T-helper 2 cell treated with Interferon-gamma antibody and Interleukin-4, amounts not matched to agents 5 μg/mL and 100 μg/mL, for 36 hours (primary cell): Measurements from ENCODE around the gene MCL1.

ENCODE experiments used
- DNase-seq: peaks from one replicate; pipeline ENCODE4 v3.0.0; 2021; ENCODE audit warnings: low spot score
- H3K27ac Mint-ChIP-seq: one replicate; pipeline ENCODE4 v1.8.0; 2021; ENCODE audit warnings: mild to moderate bottlenecking, mixed read lengths
- H3K27me3 Mint-ChIP-seq: one replicate; pipeline ENCODE4 v1.8.0; 2021; ENCODE audit warnings: low read depth, mixed read lengths
- H3K36me3 Mint-ChIP-seq: one replicate; pipeline ENCODE4 v1.8.0; 2021; ENCODE audit warnings: low read depth, mixed read lengths
- H3K4me1 Mint-ChIP-seq: one replicate; pipeline ENCODE4 v1.8.0; 2021; ENCODE audit warnings: low read depth, mixed read lengths
- H3K4me3 Mint-ChIP-seq: one replicate; pipeline ENCODE4 v1.8.0; 2022; ENCODE audit warnings: mild to moderate bottlenecking, moderate library complexity, mixed read lengths
- H3K9me3 Mint-ChIP-seq: one replicate; pipeline ENCODE4 v1.8.0; 2021; ENCODE audit warnings: mixed read lengths

Gene MCL1

GRCh38 chr1:150560576-150561253 lies 18.7 kb downstream of the MCL1 start:
- peak overlapping the region; percentile 100 for H3K27ac Mint-ChIP-seq

GRCh38 chr1:150560011-150560438 lies 19.4 kb downstream of the MCL1 start:
- Mint-ChIP-seq H3K27ac (peak overlapping the region; percentile 63), H3K36me3 (peaks cover 7% of the 10 kb centered on the region), H3K27me3 (no peaks in the 10 kb centered on the region), H3K4me3 (peak overlapping the region; percentile 54), H3K4me1 (peaks cover 41% of the 10 kb centered on the region), H3K9me3 (no peaks in the 10 kb centered on the region)
- peak; percentile 67 for DNase-seq

More at GRCh38 chr1:150560576-150561253, 18.7 kb downstream of the MCL1 start:
- Mint-ChIP-seq H3K36me3 (peaks cover 8% of the 10 kb centered on the region), H3K4me1 (peaks cover 43% of the 10 kb centered on the region), H3K4me3 (peak overlapping the region; percentile 99), H3K27me3 (no peaks in the 10 kb centered on the region), H3K9me3 (no peaks in the 10 kb centered on the region)
- DNase-seq = peak; percentile 83

GRCh38 chr1:150559656-150560010 lies 19.8 kb downstream of the MCL1 start:
- no peaks in the 10 kb centered on the region for H3K27me3 Mint-ChIP-seq
- no peak overlapping the region for H3K27ac Mint-ChIP-seq
- no peaks in the 10 kb centered on the region for H3K9me3 Mint-ChIP-seq
- no peak for DNase-seq
- peaks cover 5% of the 10 kb centered on the region for H3K36me3 Mint-ChIP-seq
- H3K4me3 Mint-ChIP-seq = no peak overlapping the region
- peaks cover 37% of the 10 kb centered on the region for H3K4me1 Mint-ChIP-seq

GRCh38 chr1:150558761-150559655 lies 20.4 kb downstream of the MCL1 start:
- Mint-ChIP-seq H3K27me3 (no peaks in the 10 kb centered on the region), H3K4me1 (peaks cover 33% of the 10 kb centered on the region), H3K4me3 (no peak overlapping the region), H3K9me3 (no peaks in the 10 kb centered on the region), H3K36me3 (peaks cover 2% of the 10 kb centered on the region), H3K27ac (no peak overlapping the region)
- no peak for DNase-seq

GRCh38 chr1:150558303-150558704 lies 21.1 kb downstream of the MCL1 start:
- Mint-ChIP-seq H3K27me3 (no peaks in the 10 kb centered on the region), H3K4me1 (peaks cover 26% of the 10 kb centered on the region), H3K4me3 (no peak overlapping the region), H3K27ac (no peak overlapping the region), H3K36me3 (no peaks in the 10 kb centered on the region), H3K9me3 (no peaks in the 10 kb centered on the region)
- DNase-seq = no peak

GRCh38 chr1:150557813-150558212 lies 21.6 kb downstream of the MCL1 start:
- Mint-ChIP-seq H3K4me3 (no peak overlapping the region), H3K4me1 (peaks cover 21% of the 10 kb centered on the region), H3K9me3 (no peaks in the 10 kb centered on the region), H3K27ac (no peak overlapping the region), H3K36me3 (no peaks in the 10 kb centered on the region), H3K27me3 (no peaks in the 10 kb centered on the region)
- no peak for DNase-seq

DNA sequence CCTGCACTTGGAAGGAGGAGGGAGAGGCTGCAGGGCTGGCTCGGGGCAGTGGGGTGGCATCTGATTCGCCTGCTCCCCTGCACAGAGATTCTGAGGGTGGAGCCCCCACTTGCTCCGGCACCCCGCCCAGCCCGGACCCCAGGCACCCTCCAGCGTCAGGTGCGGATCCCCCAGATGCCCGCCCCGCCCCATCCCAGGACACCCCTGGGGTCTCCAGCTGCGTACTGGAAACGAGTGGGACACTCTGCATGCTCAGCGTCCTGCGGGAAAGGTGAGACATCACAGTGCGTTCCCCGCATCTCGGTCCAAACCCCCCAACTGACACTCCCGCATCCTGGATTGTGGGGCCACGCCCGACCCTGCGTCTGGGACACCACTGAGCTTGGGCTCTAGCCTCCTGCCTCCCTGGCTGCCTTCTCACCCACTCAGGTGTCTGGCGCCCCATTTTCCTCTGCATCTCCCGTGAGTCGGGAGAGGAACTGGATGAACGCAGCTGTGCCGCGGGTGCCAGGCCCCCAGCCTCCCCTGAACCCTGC lies 22.3 kb downstream of the MCL1 start:
- H3K4me3 Mint-ChIP-seq = no peak overlapping the region
- H3K36me3 Mint-ChIP-seq = no peaks in the 10 kb centered on the region
- no peaks in the 10 kb centered on the region for H3K27me3 Mint-ChIP-seq
- DNase-seq = no peak
- peaks cover 20% of the 10 kb centered on the region for H3K4me1 Mint-ChIP-seq
- H3K27ac Mint-ChIP-seq = no peak overlapping the region
- no peaks in the 10 kb centered on the region for H3K9me3 Mint-ChIP-seq

- DNase-seq = no peak
- no peaks in the 10 kb centered on the region for H3K9me3 Mint-ChIP-seq
- peaks cover 24% of the 10 kb centered on the region for H3K4me1 Mint-ChIP-seq
- no peaks in the 10 kb centered on the region for H3K36me3 Mint-ChIP-seq
- no peak overlapping the region for H3K27ac Mint-ChIP-seq
- no peaks in the 10 kb centered on the region for H3K27me3 Mint-ChIP-seq
- no peak overlapping the region for H3K4me3 Mint-ChIP-seq
Observed at GRCh38 chr1:150555971-150556865, 23.2 kb downstream of the MCL1 start.

- Mint-ChIP-seq H3K27ac (no peak overlapping the region), H3K9me3 (no peaks in the 10 kb centered on the region), H3K4me1 (peaks cover 21% of the 10 kb centered on the region), H3K27me3 (peaks cover 1% of the 10 kb centered on the region), H3K4me3 (no peak overlapping the region), H3K36me3 (no peaks in the 10 kb centered on the region)
- no peak for DNase-seq
Observed at GRCh38 chr1:150555198-150555970, 24.0 kb downstream of the MCL1 start.

- Mint-ChIP-seq H3K36me3 (no peaks in the 10 kb centered on the region), H3K4me1 (peaks cover 18% of the 10 kb centered on the region)
Observed at GRCh38 chr1:150554086-150554452, 25.3 kb downstream of the MCL1 start.

DNA sequence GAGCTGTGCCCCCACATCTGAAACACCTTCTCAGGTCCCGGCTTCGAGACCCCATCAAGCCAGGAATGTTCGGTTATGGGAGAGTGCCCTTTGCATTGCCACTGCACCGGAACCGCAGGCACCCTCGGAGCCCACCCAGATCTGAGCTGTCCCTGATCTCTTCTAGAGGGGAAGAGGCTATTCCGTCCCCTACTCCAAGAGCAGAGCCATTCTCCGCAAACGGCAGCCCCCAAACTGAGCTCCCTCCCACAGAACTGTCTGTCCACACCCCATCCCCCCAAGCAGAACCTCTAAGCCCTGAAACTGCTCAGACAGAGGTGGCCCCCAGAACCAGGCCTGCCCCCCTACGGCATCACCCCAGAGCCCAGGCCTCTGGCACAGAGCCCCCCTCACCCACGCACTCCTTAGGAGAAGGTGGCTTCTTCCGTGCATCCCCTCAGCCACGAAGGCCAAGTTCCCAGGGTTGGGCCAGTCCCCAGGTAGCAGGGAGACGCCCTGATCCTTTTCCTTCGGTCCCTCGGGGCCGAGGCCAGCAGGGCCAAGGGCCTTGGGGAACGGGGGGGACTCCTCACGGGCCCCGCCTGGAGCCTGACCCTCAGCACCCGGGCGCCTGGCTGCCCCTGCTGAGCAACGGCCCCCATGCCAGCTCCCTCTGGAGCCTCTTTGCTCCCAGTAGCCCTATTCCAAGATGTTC lies 25.9 kb downstream of the MCL1 start:
- Mint-ChIP-seq H3K4me1 (peaks cover 19% of the 10 kb centered on the region), H3K4me3 (no peak overlapping the region), H3K36me3 (no peaks in the 10 kb centered on the region), H3K27me3 (peaks cover 7% of the 10 kb centered on the region), H3K27ac (no peak overlapping the region), H3K9me3 (no peaks in the 10 kb centered on the region)
- DNase-seq = no peak

More at GRCh38 chr1:150554086-150554452, 25.3 kb downstream of the MCL1 start:
- H3K9me3 Mint-ChIP-seq = no peaks in the 10 kb centered on the region
- no peak overlapping the region for H3K27ac Mint-ChIP-seq
- no peak overlapping the region for H3K4me3 Mint-ChIP-seq
- peaks cover 6% of the 10 kb centered on the region for H3K27me3 Mint-ChIP-seq
- no peak for DNase-seq

GRCh38 chr1:150552911-150553289 lies 26.5 kb downstream of the MCL1 start:
- Mint-ChIP-seq H3K9me3 (no peaks in the 10 kb centered on the region), H3K4me3 (no peak overlapping the region), H3K36me3 (no peaks in the 10 kb centered on the region), H3K27ac (no peak overlapping the region), H3K4me1 (peaks cover 22% of the 10 kb centered on the region), H3K27me3 (peaks cover 10% of the 10 kb centered on the region)
- DNase-seq = no peak
